ENCODE measurements around the gene SLC26A9. TPM values are rescaled to one million over a fixed set of nuclear protein-coding genes. Genes with fewer than 3 reads are reported as not detected.

SLC26A9 gene
- total RNA-seq, 6 experiments from 2014 or later = 0.09 TPM; not detected in 5

DNA sequence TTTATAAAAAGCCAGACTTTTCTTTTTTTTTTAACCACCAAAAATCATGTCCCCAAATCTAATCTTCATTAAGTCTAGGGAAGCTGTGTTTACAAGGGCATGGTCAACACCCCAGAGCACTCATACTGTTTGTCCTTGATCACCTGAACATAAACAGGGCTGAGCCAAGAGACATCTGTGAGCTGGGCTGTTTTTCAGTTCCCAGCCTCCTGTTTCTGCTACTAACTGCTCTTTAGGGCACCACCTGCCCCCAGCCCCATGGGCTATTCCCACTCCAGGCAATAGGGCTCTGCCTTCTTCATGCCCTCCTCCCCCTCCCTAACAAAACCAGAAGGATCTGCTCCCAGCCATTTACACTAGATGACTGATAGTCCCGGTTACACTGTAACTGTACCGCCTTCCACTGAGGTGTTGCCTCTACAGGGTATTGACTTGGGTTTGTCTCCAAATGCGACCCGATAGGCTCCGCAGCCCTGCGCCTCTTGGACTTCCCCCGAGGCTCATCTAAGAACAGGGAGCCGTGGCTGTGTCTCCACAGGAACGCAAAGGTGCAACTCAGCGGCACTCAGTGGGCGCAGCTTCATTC is 11.7 kb upstream of the SLC26A9 start:
- Histone ChIP-seq H3K36me3 (no peaks in the 10 kb centered on the region), H3K4me3 (no peak overlapping the region), H3K9me3 (no peaks in the 10 kb centered on the region), H3K27ac (no peak overlapping the region), H3K27me3 (no peaks in the 10 kb centered on the region), H3K4me1 (no peaks in the 10 kb centered on the region)
- intact Hi-C loops (cut with DNase I) = no loop called here
- TF ChIP-seq POLR2A (IDR thresholded peaks at IDR 0.05) = no peak
- TF ChIP-seq, protein P1, sequence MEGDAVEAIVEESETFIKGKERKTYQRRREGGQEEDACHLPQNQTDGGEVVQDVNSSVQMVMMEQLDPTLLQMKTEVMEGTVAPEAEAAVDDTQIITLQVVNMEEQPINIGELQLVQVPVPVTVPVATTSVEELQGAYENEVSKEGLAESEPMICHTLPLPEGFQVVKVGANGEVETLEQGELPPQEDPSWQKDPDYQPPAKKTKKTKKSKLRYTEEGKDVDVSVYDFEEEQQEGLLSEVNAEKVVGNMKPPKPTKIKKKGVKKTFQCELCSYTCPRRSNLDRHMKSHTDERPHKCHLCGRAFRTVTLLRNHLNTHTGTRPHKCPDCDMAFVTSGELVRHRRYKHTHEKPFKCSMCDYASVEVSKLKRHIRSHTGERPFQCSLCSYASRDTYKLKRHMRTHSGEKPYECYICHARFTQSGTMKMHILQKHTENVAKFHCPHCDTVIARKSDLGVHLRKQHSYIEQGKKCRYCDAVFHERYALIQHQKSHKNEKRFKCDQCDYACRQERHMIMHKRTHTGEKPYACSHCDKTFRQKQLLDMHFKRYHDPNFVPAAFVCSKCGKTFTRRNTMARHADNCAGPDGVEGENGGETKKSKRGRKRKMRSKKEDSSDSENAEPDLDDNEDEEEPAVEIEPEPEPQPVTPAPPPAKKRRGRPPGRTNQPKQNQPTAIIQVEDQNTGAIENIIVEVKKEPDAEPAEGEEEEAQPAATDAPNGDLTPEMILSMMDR (IDR thresholded peaks at IDR 0.05) = no peak
- DNase-seq (no peak), ATAC-seq (no peak)
- 59% methylated on average over 11 of the region's 11 CpGs for WGBS (ENCODE audit: insufficient coverage, low coverage, low lambda C conversion rate, missing lambda C conversion rate)

DNA sequence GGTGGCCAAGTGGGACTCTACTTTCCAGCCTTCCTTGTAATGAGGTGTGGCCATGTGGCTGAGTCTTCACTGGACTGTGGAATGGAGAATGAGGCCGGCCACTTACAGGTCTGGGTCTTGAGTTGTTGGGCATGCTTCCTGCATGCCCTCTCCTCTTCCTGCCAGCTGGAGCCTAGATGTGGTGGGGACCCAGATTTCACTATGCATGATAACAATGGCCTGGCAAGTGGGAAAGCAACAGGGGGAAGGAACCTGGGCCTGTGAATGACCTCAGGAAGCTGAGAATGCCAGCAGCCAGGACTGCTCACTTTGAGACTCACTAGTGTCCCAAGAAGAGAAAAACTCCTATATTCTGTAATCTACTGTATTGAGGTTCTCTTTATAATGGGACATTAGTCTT is 8.5 kb upstream of the SLC26A9 start:
- WGBS (ENCODE audit: insufficient coverage, low coverage, low lambda C conversion rate, missing lambda C conversion rate) = no CpG with 5 or more reads among the region's 1 CpG
- Histone ChIP-seq H3K4me1 (no peaks in the 10 kb centered on the region), H3K36me3 (no peaks in the 10 kb centered on the region), H3K9me3 (no peaks in the 10 kb centered on the region), H3K4me3 (no peak overlapping the region), H3K27me3 (no peaks in the 10 kb centered on the region), H3K27ac (no peak overlapping the region)
- DNase-seq (no peak), ATAC-seq (no peak)
- intact Hi-C loops (cut with DNase I) = no loop called here
- TF ChIP-seq POLR2A (IDR thresholded peaks at IDR 0.05) = no peak
- TF ChIP-seq, protein P1 (IDR thresholded peaks at IDR 0.05) = no peak

DNA sequence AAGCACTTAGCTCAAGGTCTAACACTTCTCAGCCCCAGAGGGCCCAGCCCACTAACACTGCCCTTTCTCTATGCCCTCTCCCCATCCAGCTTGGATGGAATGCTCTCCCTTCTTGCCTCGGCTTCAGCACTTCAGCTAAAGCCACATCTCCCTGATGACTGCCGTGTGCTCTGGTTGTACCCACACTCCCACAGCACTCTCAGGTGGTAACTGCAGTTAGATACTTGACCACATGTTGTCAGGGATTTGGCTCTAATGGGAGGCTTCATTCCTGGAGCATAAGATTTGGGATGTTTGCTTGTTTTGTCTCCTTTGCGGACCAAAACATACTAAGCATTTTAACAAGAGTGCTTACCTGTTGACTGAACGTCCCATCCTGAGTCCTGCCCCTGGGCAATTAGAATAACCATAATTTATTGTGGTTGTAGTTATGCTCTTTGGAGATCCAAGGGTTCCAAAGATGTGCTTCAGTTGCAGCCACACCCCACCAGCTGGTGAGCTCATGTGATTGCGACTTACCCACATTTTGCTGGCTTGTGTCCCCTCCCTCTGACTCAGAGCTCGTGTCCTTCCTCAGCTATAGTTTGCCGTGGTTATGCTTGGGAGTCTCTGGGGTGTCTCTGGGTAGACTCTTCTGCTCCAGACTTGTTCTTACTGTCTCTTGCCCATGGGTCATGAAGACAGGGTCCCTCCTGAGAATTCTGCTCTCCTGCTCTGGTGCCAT is 7.7 kb upstream of the SLC26A9 start:
- no peaks in the 10 kb centered on the region for H3K36me3 ChIP-seq
- TF ChIP-seq, protein P1 (IDR thresholded peaks at IDR 0.05) = no peak
- no peak for TF ChIP-seq POLR2A (IDR thresholded peaks at IDR 0.05)
- WGBS (ENCODE audit: insufficient coverage, low coverage, low lambda C conversion rate, missing lambda C conversion rate) = 64% methylated on average over 4 of the region's 7 CpGs

DNA sequence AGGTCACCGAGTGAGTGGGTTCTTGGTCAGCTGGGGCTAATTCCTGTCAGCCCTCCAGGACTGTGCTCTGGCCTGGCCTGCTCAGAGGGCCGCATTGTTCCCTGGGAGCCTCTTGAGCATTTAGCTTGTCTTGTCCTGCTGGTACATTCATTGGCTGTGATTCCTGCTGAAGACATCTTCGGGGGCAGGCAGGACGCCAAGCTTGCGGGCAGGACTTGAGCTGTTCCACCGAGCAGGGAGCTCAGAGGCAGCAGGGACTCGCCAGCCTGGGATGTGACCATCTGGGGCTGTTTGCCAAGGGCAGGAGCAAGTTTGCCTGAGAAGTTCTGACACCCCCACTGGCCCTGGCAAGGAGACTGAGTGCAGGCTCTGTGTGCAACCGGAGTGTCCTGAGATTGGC is 7.0 kb upstream of the SLC26A9 start:
- Histone ChIP-seq H3K4me3 (no peak overlapping the region), H3K27me3 (no peaks in the 10 kb centered on the region), H3K36me3 (no peaks in the 10 kb centered on the region), H3K27ac (no peak overlapping the region), H3K4me1 (no peaks in the 10 kb centered on the region), H3K9me3 (no peaks in the 10 kb centered on the region)
- DNase-seq (no peak), ATAC-seq (no peak)
- WGBS (ENCODE audit: insufficient coverage, low coverage, low lambda C conversion rate, missing lambda C conversion rate) = no CpG with 5 or more reads among the region's 8 CpGs
- intact Hi-C loops (cut with DNase I) = no loop called here
- no peak for TF ChIP-seq POLR2A (IDR thresholded peaks at IDR 0.05)
- TF ChIP-seq, protein P1 (IDR thresholded peaks at IDR 0.05) = no peak

More for the DNA sequence above, 7.7 kb upstream of the SLC26A9 start:
- DNase-seq = no peak
- Histone ChIP-seq H3K27me3 (no peaks in the 10 kb centered on the region), H3K4me3 (no peak overlapping the region), H3K27ac (no peak overlapping the region), H3K9me3 (no peaks in the 10 kb centered on the region), H3K4me1 (no peaks in the 10 kb centered on the region)
- no peak for ATAC-seq
- intact Hi-C loops (cut with DNase I) = no loop called here
